A673 (cell line): Measurements from ENCODE around the gene PDE11A. TPM values are rescaled to one million over a fixed set of nuclear protein-coding genes. Genes with fewer than 3 reads are reported as not detected.

Source experiments
- BruUV-seq: library from RNA; stranded (reverse); fragments of 400-500 nt; replicated peaks from 2 replicates; lab custom pipeline; 2021; lab: Mats Ljungman, UMichigan
- CTCF ChIA-PET: fragments of 300-600 bp; sonication (Branson Sonifier 250); formaldehyde crosslinking; loops from one replicate; lab custom pipeline; 2022; ENCODE audit warnings: antibody characterized with exemption; lab: Charles Lee
- POLR2A ChIA-PET: fragments of 300-600 bp; sonication (Branson Sonifier 250); formaldehyde crosslinking; loops from one replicate; lab custom pipeline; 2022; ENCODE audit warnings: antibody characterized with exemption; ENCODE audit not compliant: low non-redundant PET; lab: Charles Lee
- DNase-seq: peaks from one replicate; pipeline ENCODE4 v3.0.0-alpha.2; 2015; ENCODE audit warnings: low spot score
- H3K27ac ChIP-seq: fragments of 200-600 bp; sonication (generic); 2 replicates; pipeline ENCODE4 v1.5.1; 2016; ENCODE audit warnings: mixed run types, low read depth, mild to moderate bottlenecking, mixed read lengths, antibody characterized with exemption, low read length; ENCODE audit not compliant: poor library complexity, severe bottlenecking
- H3K27me3 ChIP-seq: fragments of 200-600 bp; sonication (generic); replicated peaks from 2 replicates; pipeline ENCODE4 v1.6.1; 2017; ENCODE audit warnings: mixed run types, low read depth, mild to moderate bottlenecking, mixed read lengths, antibody characterized with exemption, low read length; ENCODE audit not compliant: insufficient read depth, poor library complexity
- H3K36me3 ChIP-seq: fragments of 200-600 bp; sonication (generic); 2 replicates; pipeline ENCODE4 v1.6.1; 2016; ENCODE audit warnings: mixed run types, mild to moderate bottlenecking, mixed read lengths, antibody characterized with exemption, low read length; ENCODE audit not compliant: insufficient read depth, poor library complexity, severe bottlenecking
- H3K4me1 ChIP-seq: fragments of 200-600 bp; sonication (generic); 2 replicates; pipeline ENCODE4 v1.6.1; 2017; ENCODE audit warnings: mixed run types, mild to moderate bottlenecking, mixed read lengths, antibody characterized with exemption, low read length; ENCODE audit not compliant: insufficient read depth, poor library complexity, severe bottlenecking
- H3K4me3 ChIP-seq: fragments of 200-600 bp; sonication (generic); 2 replicates; pipeline ENCODE4 v1.5.1; 2016; ENCODE audit warnings: low read depth, mixed run types, mild to moderate bottlenecking, mixed read lengths, low read length; ENCODE audit not compliant: poor library complexity, severe bottlenecking
- H3K9me3 ChIP-seq: fragments of 200-600 bp; sonication (generic); 2 replicates; pipeline ENCODE4 v1.6.1; 2016; ENCODE audit warnings: mixed run types, low read depth, mild to moderate bottlenecking, mixed read lengths, antibody characterized with exemption, low read length; ENCODE audit not compliant: poor library complexity, severe bottlenecking
- CTCF ChIP-seq: fragments of 300-800, 200-600 bp; sonication (generic); conservative IDR thresholded peaks from 2 replicates; pipeline ENCODE4 v1.5.1; 2017; ENCODE audit warnings: low read depth, mild to moderate bottlenecking, antibody characterized with exemption, low read length, moderate library complexity, mixed read lengths
- EZH2 ChIP-seq: fragments of 200-600 bp; sonication (generic); IDR thresholded peaks from 2 replicates; pipeline ENCODE4 v1.6.1; 2017; ENCODE audit warnings: borderline replicate concordance, low read depth, mild to moderate bottlenecking, mixed read lengths, antibody characterized with exemption, low read length; ENCODE audit not compliant: poor library complexity, severe bottlenecking
- intact Hi-C: fragments of 100-400 bp; cut with micrococcal nuclease; formaldehyde crosslinking; loops from one replicate; pipeline ENCODE4 v1.10.0; 2022; ENCODE audit not compliant: unreplicated experiment
- total RNA-seq: library from RNA; stranded (reverse); gene quantifications from 2 replicates; pipeline ENCODE4 v1.2.3, GENCODE V29; 2021

Gene PDE11A
- total RNA-seq, 1 experiment from 2014 or later, result not detected

- BruUV-seq, result no TSS peak
- Histone ChIP-seq H3K4me1 (no peaks in the 10 kb centered on the region), H3K4me3 (no peak overlapping the region), H3K36me3 (no peaks in the 10 kb centered on the region), H3K27me3 (no peaks in the 10 kb centered on the region), H3K9me3 (no peaks in the 10 kb centered on the region), H3K27ac (no peak overlapping the region)
- TF ChIP-seq CTCF, result no peak
- no peak for TF ChIP-seq EZH2
- intact Hi-C loops, result no loop called here
- CTCF ChIA-PET, result no interaction called here
- DNase-seq, result no peak
- POLR2A ChIA-PET, result no interaction called here
Observed at GRCh38 chr2:177703159-177703558, 369.4 kb downstream of the PDE11A start.

- intact Hi-C loops, result no loop called here
- BruUV-seq, result no TSS peak
Observed at GRCh38 chr2:177698281-177698680, 374.3 kb downstream of the PDE11A start.

GRCh38 chr2:177694348-177694747, 378.2 kb downstream of the PDE11A start:
- Histone ChIP-seq H3K27me3 (no peaks in the 10 kb centered on the region), H3K36me3 (no peaks in the 10 kb centered on the region), H3K4me1 (peaks cover 3% of the 10 kb centered on the region), H3K9me3 (no peaks in the 10 kb centered on the region), H3K4me3 (no peak overlapping the region), H3K27ac (no peak overlapping the region)
- TF ChIP-seq EZH2 (no peak), CTCF (no peak)
- no peak for DNase-seq
- intact Hi-C loops, result no loop called here
- CTCF ChIA-PET, result no interaction called here
- POLR2A ChIA-PET, result no interaction called here
- no TSS peak for BruUV-seq

More at GRCh38 chr2:177698281-177698680, 374.3 kb downstream of the PDE11A start:
- H3K27ac ChIP-seq, result no peak overlapping the region
- no peaks in the 10 kb centered on the region for H3K27me3 ChIP-seq
- no peaks in the 10 kb centered on the region for H3K9me3 ChIP-seq
- H3K4me1 ChIP-seq, result no peaks in the 10 kb centered on the region
- TF ChIP-seq CTCF (no peak), EZH2 (no peak)
- ChIA-PET CTCF (no interaction called here), POLR2A (no interaction called here)
- H3K4me3 ChIP-seq, result no peak overlapping the region
- H3K36me3 ChIP-seq, result no peaks in the 10 kb centered on the region
- DNase-seq, result no peak
